ENCODE measurements around the gene MT1A. TPM values are rescaled to one million over a fixed set of nuclear protein-coding genes. Genes with fewer than 3 reads are reported as not detected.

MT1A gene
- total RNA-seq, 2 experiments from 2014 or later, result 0.91 TPM; not detected in 1

GRCh38 chr16:56640076-56640475 is 1.6 kb downstream of the MT1A start:
- Mint-ChIP-seq H3K4me1 (peaks cover 41% of the 10 kb centered on the region), H3K27ac (no peak overlapping the region), H3K36me3 (no peaks in the 10 kb centered on the region), H3K9me3 (ENCODE audit: low read depth) (no peaks in the 10 kb centered on the region), H3K4me3 (no peak overlapping the region), H3K27me3 (peaks cover 77% of the 10 kb centered on the region)
- no peak for DNase-seq
- CTCF ChIA-PET, result interaction anchor here (1.2 to 4.7 kb wide), 3 partner anchors 14 to 61 kb away, joined by 3 to 38 read pairs (median 4); partner anchors contain the start of gene MT1E
- ATAC-seq, result no peak

DNA sequence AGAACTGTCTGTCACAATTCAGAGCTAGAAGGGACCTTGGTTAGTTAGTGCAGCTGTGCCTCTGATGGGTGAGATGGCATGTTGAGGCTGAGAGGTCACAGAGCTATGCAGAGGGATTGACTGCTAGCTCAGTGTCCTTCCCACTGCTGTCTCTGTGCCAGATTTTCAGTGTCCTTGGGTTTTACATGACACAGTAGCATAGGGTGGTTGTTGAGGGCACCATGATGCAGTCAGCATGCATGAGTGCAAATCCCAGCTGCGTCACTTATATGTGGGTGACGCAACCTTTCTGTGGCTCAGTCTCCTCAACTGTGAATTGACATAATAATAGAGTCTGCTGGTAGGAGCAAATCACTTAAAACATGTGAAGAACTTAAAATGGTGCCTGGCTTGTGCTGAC is 2.7 kb downstream of the MT1A start:
- no peak for DNase-seq
- Mint-ChIP-seq H3K36me3 (no peaks in the 10 kb centered on the region), H3K27ac (no peak overlapping the region), H3K4me1 (peaks cover 33% of the 10 kb centered on the region), H3K27me3 (peaks cover 72% of the 10 kb centered on the region), H3K4me3 (no peak overlapping the region), H3K9me3 (ENCODE audit: low read depth) (no peaks in the 10 kb centered on the region)
- CTCF ChIA-PET, result interaction anchor here (0.6 to 4.7 kb wide), 6 partner anchors 11 to 107 kb away, joined by 3 to 38 read pairs (median 4); partner anchors contain the start of genes MT1E and MT1H
- no peak for ATAC-seq

- Mint-ChIP-seq H3K9me3 (ENCODE audit: low read depth) (no peaks in the 10 kb centered on the region), H3K27me3 (peaks cover 64% of the 10 kb centered on the region), H3K4me1 (peaks cover 23% of the 10 kb centered on the region), H3K4me3 (peak overlapping the region; percentile 60), H3K27ac (peak overlapping the region; percentile 47), H3K36me3 (no peaks in the 10 kb centered on the region)
- DNase-seq, result peak; percentile 91
- peak; percentile 100 for ATAC-seq
- CTCF ChIA-PET, result interaction anchor here (0.6 to 4.7 kb wide), 26 partner anchors 9 to 309 kb away, joined by 3 to 38 read pairs (median 4); partner anchors contain the start of genes BBS2, MT1E, MT1F and MT2A
Observed at GRCh38 chr16:56643080-56643778, 4.8 kb downstream of the MT1A start.

DNA sequence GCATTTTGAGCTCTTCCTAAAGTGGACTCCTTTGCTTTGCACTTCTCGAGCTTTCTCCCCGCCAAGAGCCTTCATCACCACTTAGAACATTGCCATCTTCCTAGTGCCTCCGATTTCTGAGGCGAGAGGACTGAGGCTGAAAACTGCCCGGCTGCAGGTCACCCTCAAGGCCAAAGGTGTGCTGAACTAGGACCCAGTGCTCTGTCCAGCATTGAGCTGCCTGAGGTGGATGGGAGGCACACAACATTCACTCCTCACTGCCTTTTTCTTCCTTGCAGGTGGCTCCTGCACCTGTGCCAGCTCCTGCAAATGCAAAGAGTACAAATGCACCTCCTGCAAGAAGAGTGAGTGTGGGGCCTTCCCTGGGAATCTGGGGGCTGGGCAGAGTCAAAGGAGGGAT is 5.4 kb downstream of the MT1A start:
- Mint-ChIP-seq H3K27me3 (peaks cover 64% of the 10 kb centered on the region), H3K4me3 (peak overlapping the region; percentile 60)

GRCh38 chr16:56645311-56645710 is 6.8 kb downstream of the MT1A start:
- no peak overlapping the region for H3K27ac Mint-ChIP-seq
- H3K9me3 Mint-ChIP-seq (ENCODE audit: low read depth), result no peaks in the 10 kb centered on the region
- H3K4me3 Mint-ChIP-seq, result no peak overlapping the region
- CTCF ChIA-PET, result interaction anchor here (2.4 kb wide), 1 partner anchor 16 kb away, joined by 22 read pairs; no protein-coding TSS in a partner anchor
- no peaks in the 10 kb centered on the region for H3K36me3 Mint-ChIP-seq
- H3K4me1 Mint-ChIP-seq, result peaks cover 20% of the 10 kb centered on the region
- ATAC-seq (no peak), DNase-seq (no peak)
- H3K27me3 Mint-ChIP-seq, result peaks cover 59% of the 10 kb centered on the region

More for the DNA sequence above, 5.4 kb downstream of the MT1A start:
- Mint-ChIP-seq H3K4me1 (peaks cover 20% of the 10 kb centered on the region), H3K9me3 (ENCODE audit: low read depth) (no peaks in the 10 kb centered on the region), H3K27ac (peak overlapping the region; percentile 47), H3K36me3 (no peaks in the 10 kb centered on the region)
- CTCF ChIA-PET, result interaction anchor here (0.6 to 4.7 kb wide), 26 partner anchors 9 to 308 kb away, joined by 3 to 38 read pairs (median 4); partner anchors contain the start of genes BBS2, MT1E, MT1F and MT2A
- DNase-seq (no peak), ATAC-seq (no peak)

GRCh38 chr16:56645838-56646237 is 7.4 kb downstream of the MT1A start:
- H3K9me3 Mint-ChIP-seq (ENCODE audit: low read depth), result no peaks in the 10 kb centered on the region
- ATAC-seq (no peak), DNase-seq (no peak)
- H3K27me3 Mint-ChIP-seq, result peaks cover 54% of the 10 kb centered on the region
- no peak overlapping the region for H3K27ac Mint-ChIP-seq
- CTCF ChIA-PET, result interaction anchor here (1.8 kb wide), 1 partner anchor 17 kb away, joined by 5 read pairs; no protein-coding TSS in a partner anchor
- no peaks in the 10 kb centered on the region for H3K36me3 Mint-ChIP-seq
- H3K4me1 Mint-ChIP-seq, result peaks cover 20% of the 10 kb centered on the region
- H3K4me3 Mint-ChIP-seq, result no peak overlapping the region

DNA sequence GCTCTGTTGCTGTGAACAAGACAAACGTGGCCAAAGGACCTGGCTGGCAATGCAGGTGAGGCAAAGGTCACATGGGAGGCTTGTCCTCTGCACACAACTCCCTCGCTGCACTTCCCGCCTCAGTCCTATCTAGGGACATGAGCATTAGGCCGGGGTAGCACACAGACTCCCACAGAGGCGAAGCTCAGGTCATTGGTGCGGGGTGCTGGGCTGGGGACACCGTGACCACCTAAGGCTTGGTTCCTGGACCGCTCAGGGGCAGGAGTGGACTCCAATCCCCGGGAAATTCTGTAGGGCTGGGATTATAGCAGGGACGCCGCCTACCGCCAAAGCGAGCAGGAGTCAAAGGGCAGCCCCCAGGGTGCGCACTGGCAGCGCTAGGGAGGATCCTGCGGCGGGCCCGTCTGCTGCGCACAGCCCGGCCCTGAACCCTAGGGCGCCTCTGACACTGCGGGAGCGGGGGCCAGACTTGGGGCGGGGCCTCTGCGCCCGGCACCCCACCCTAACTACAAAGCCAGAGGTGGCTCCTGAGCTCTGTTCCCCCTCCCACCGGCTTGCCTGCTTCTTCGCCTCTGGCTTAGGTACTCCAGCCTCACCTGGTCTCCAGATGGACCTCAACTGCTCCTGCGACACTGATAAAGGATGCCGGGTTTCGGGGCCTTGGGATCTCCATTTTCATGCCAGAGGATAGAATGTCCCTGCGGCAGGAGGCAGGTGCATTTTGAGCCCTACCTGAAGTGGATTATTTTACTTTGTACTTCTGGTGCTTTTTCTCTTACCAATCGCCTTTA is 9.4 kb downstream of the MT1A start:
- no peaks in the 10 kb centered on the region for H3K36me3 Mint-ChIP-seq
- ATAC-seq (no peak), DNase-seq (no peak)
- H3K4me3 Mint-ChIP-seq, result no peak overlapping the region
- no peaks in the 10 kb centered on the region for H3K9me3 Mint-ChIP-seq (ENCODE audit: low read depth)
- no peak overlapping the region for H3K27ac Mint-ChIP-seq
- H3K27me3 Mint-ChIP-seq, result peaks cover 53% of the 10 kb centered on the region
- CTCF ChIA-PET, result no interaction called here
- peaks cover 11% of the 10 kb centered on the region for H3K4me1 Mint-ChIP-seq

- no peaks in the 10 kb centered on the region for H3K9me3 Mint-ChIP-seq (ENCODE audit: low read depth)
- ATAC-seq (no peak), DNase-seq (no peak)
- no peak overlapping the region for H3K27ac Mint-ChIP-seq
- CTCF ChIA-PET, result interaction anchor here (1.1 to 1.5 kb wide), 2 partner anchors 19 to 52 kb away, joined by 3 to 4 read pairs; no protein-coding TSS in a partner anchor
- H3K4me3 Mint-ChIP-seq, result no peak overlapping the region
- H3K4me1 Mint-ChIP-seq, result peaks cover under 1% of the 10 kb centered on the region
- H3K27me3 Mint-ChIP-seq, result peaks cover 50% of the 10 kb centered on the region
- H3K36me3 Mint-ChIP-seq, result no peaks in the 10 kb centered on the region
Observed at GRCh38 chr16:56649271-56649670, 10.8 kb downstream of the MT1A start.

DNA sequence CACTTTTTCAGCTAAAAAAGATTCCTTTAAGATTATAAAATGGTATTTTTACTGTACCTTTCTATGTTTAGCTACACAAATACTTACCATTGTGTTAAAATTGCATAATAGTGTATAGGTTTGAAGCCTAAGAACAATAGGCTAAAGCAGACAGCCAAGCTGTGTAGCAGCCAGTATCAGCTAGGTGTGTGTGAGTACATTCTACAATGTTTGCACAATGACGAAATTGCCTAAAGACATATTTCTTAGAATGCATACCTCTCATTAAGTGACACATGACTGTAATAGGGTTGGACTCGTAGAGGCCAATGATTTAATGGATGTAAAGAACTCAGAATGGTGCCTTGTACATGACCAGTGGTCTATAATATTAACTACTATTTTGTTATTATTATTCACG is 11.4 kb downstream of the MT1A start:
- Mint-ChIP-seq H3K4me3 (no peak overlapping the region), H3K36me3 (no peaks in the 10 kb centered on the region), H3K27me3 (peaks cover 49% of the 10 kb centered on the region), H3K27ac (no peak overlapping the region), H3K9me3 (ENCODE audit: low read depth) (no peaks in the 10 kb centered on the region), H3K4me1 (no peaks in the 10 kb centered on the region)
- CTCF ChIA-PET, result interaction anchor here (1.1 to 1.5 kb wide), 2 partner anchors 19 to 52 kb away, joined by 3 to 4 read pairs; no protein-coding TSS in a partner anchor
- DNase-seq (no peak), ATAC-seq (no peak)

DNA sequence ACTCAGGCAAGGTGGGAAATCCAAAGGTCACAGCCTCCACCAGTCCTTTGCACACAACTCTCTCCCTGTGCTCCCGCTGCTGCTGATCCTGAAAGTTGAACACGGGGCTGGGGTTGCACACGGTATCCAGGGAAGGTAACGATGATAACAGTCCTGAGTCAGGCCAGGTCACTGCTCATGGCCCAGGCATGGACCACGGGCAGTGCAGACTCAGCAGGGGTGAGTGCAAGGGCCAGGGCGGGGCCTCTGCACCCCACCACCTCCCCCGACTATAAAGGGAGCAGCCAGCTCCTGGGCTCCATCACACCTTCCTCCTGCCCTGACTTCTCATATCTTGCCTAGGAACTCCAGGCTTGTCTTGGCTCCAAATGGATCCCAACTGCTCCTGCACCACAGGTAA is 13.1 kb downstream of the MT1A start, which contains the start of gene MT1B:
Gene MT1B (plus strand): TSS at position 301 of the 400 bp plus-strand sequence. CDS start 68 bp downstream, at position 369.
- H3K36me3 Mint-ChIP-seq, result no peaks in the 10 kb centered on the region
- H3K27me3 Mint-ChIP-seq, result peaks cover 43% of the 10 kb centered on the region
- no peaks in the 10 kb centered on the region for H3K4me1 Mint-ChIP-seq
- no peak within 1 kb of the TSS for H3K4me3 Mint-ChIP-seq
- CTCF ChIA-PET, result no interaction called here
- no peaks in the 10 kb centered on the region for H3K9me3 Mint-ChIP-seq (ENCODE audit: low read depth)
- no peak within 1 kb of the TSS for H3K27ac Mint-ChIP-seq
- no peak for ATAC-seq
- DNase-seq, result no peak

DNA sequence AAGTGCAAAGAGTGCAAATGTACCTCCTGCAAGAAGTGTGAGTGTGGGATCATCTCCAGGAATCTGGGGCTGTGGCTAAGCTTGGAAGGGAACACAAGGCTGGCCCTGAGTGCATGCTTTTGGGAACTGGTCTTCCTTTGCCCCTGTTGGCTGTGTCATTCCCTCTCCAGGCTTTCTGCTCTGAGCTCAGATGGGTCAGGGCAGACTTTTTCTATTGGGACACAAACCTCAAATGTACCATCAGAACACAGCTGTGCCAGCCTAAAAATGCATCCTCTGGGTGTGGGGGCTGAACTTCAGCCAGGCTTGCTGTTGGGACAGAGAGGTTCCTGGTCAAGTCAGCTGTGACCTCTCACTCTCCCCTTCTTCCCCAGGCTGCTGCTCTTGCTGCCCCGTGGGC is 14.1 kb downstream of the MT1A start:
- peaks cover 37% of the 10 kb centered on the region for H3K27me3 Mint-ChIP-seq
- no peak overlapping the region for H3K27ac Mint-ChIP-seq
- no peak for ATAC-seq
- no peaks in the 10 kb centered on the region for H3K36me3 Mint-ChIP-seq
- no peak for DNase-seq
- CTCF ChIA-PET, result interaction anchor here (1.0 to 1.6 kb wide), 2 partner anchors 9 to 21 kb away, joined by 3 read pairs; no protein-coding TSS in a partner anchor
- peaks cover 4% of the 10 kb centered on the region for H3K4me1 Mint-ChIP-seq
- H3K9me3 Mint-ChIP-seq (ENCODE audit: low read depth), result no peaks in the 10 kb centered on the region
- H3K4me3 Mint-ChIP-seq, result no peak overlapping the region

- Mint-ChIP-seq H3K4me1 (peaks cover 8% of the 10 kb centered on the region), H3K27me3 (peaks cover 32% of the 10 kb centered on the region), H3K27ac (no peak overlapping the region), H3K9me3 (ENCODE audit: low read depth) (no peaks in the 10 kb centered on the region), H3K36me3 (no peaks in the 10 kb centered on the region), H3K4me3 (no peak overlapping the region)
- ATAC-seq (no peak), DNase-seq (no peak)
- CTCF ChIA-PET, result interaction anchor here (1.0 to 1.6 kb wide), 2 partner anchors 10 to 21 kb away, joined by 3 read pairs; no protein-coding TSS in a partner anchor
Observed at GRCh38 chr16:56653218-56653617, 14.8 kb downstream of the MT1A start.
